GF-D8 (cell line): ENCODE results near the gene LZTS2.

Experiments used
- DNase-seq: peaks from one replicate; lab custom pipeline; 2025; lab: John Stamatoyannopoulos, UW

LZTS2 gene

DNA sequence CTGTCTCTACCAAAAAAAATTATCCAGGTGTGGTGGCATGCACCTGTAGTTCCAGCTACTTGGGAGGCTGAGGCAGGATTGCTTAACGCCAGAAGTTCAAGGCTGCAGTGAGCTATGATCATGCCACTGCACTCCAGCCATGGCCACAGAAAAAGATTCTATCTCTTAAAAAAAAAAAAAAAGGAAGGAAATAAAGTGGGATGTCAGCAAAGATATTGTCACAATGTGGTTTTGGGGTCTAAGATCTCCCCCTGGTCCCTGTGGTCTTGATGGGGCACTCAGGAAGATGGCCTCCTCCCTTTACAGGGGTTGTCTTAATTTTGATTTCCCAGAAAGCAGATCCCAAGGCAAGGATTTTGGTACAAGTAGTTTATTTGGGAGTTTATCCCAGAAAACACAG lies 54.7 kb downstream of the LZTS2 start:
- DNase-seq, result peak; percentile 81

DNA sequence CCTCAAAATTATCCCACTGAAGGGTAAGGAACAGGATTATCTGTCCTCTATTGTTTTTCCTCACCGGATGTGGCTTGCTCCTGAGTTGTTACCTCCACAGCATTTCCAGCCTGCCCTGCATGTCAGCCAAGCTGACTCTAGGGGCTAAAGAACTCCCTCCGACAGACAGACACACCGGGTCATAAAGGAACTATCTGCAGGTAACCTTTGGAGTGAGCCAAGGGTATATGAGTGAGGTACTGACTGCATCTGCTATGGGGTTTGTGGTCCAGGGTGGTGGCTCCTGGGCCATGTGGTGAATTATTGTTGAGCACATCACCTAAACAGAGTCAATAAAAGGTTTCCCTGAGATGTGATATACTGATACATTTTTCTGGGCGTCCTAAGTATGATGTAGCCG lies 55.3 kb downstream of the LZTS2 start:
- no peak for DNase-seq

DNA sequence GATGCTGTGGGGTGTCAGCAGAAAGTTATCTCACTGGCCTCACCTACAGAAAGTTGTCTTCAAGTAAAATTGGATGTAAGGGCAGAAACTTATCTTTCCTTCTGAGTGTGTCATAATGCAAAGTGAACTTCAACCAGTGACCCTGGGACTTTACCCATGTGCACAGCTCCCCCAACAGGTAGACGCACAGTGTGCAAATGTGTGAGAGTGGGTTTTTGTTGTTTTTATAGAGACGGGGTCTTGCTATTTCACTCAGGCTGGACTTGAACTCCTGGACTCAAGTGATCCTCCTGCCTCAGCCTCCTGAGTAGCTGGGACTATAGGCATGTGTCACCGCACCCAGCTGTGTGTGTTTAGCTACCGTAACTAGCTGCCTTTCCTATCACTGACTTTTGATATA lies 55.8 kb downstream of the LZTS2 start:
- DNase-seq, result no peak

DNA sequence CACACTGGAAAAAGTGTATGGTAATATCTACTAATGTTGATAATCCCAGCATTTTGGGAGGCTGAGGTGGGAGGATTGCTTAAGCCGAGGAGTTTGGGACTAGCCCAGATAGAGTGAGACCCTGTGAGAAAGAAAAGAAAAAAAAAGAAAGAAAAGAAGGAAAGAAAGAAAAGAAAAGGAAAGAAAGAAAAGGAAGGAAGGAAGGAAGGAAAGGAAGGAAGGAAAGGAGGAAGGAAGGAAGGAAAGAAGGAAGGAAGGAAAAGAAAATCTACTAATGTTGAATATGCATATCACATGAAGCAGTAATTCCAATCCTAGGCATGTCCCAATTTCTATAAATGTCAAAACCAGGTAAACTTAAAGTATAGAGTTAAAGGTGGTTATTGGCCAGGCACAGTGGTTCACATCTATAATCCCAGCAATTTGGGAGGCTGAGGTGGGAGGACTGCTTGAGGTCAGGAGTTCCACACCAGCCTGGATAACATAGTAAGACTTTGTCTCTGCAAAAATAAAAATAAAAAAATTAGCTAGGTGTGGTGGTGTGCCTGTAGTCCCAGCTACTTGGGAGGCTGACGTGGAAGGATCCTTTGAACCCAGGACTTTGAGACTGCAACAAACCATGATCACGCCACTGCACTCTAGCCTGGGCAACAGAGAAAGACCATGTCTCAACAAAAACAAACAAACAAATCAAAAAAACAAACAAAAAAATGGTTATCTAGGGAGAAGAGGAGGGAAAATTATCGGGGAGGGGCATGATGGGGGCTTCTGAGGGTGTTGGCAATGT lies 57.0 kb downstream of the LZTS2 start:
- no peak for DNase-seq
